H1 (cell line): Measurements from ENCODE around the gene VOPP1. TPM values are rescaled to one million over a fixed set of nuclear protein-coding genes. Genes with fewer than 3 reads are reported as not detected.
A peak's percentile ranks its signal among the peaks of the same experiment; 100 is the strongest.

ENCODE experiments used
- CTCF ChIA-PET: fragments of 300-600 bp; sonication (Branson Sonifier 250); formaldehyde crosslinking; loops from one replicate; lab custom pipeline; 2021; ENCODE audit not compliant: partially characterized antibody; lab: Charles Lee
- POLR2A ChIA-PET: fragments of 300-600 bp; sonication (Branson Sonifier 250); formaldehyde crosslinking; loops from one replicate; lab custom pipeline; 2021; ENCODE audit warnings: inconsistent platforms; ENCODE audit not compliant: partially characterized antibody; lab: Charles Lee
- DNase-seq, 2 experiments: peaks; one replicate each; pipeline versions ENCODE4 v3.0.0 to v3.0.0-alpha.2; 2010 to 2022; ENCODE audit warnings: low spot score in 2 of 2, low read depth in 1 of 2, mixed read lengths in 1 of 2
- FAIRE-seq: peaks from 2 replicates; lab custom pipeline; 2011; peaks lifted over from hg19 to GRCh38; lab: Jason Lieb, UNC
- H2AFZ ChIP-seq: 2 replicates; pipeline ENCODE4 v1.8.1; 2012; ENCODE audit warnings: low read length, inconsistent platforms
- H2AK5ac ChIP-seq: 2 replicates; pipeline ENCODE4 v1.6.1; 2013; ENCODE audit warnings: low read depth, low read length
- H2BK120ac ChIP-seq: replicated peaks from 2 replicates; pipeline ENCODE3; 2013; ENCODE audit warnings: low read depth, low read length, inconsistent platforms
- H2BK12ac ChIP-seq: 2 replicates; pipeline ENCODE4 v1.6.1; 2013; ENCODE audit warnings: low read depth, low read length
- H2BK15ac ChIP-seq: 2 replicates; pipeline ENCODE4 v1.6.1; 2013; ENCODE audit warnings: low read length
- H2BK20ac ChIP-seq: 2 replicates; pipeline ENCODE4 v1.6.1; 2013; ENCODE audit warnings: low read length
- H2BK5ac ChIP-seq: 2 replicates; pipeline ENCODE4 v1.6.1; 2013; ENCODE audit warnings: low read depth, low read length
- H3K14ac ChIP-seq: 2 replicates; pipeline ENCODE4 v1.6.1; 2013; ENCODE audit warnings: inconsistent platforms; ENCODE audit not compliant: insufficient read length
- H3K18ac ChIP-seq: 2 replicates; pipeline ENCODE4 v1.6.1; 2013; ENCODE audit warnings: low read length; ENCODE audit errors: extremely low read depth
- H3K23ac ChIP-seq: 2 replicates; pipeline ENCODE4 v1.6.1; 2013; ENCODE audit warnings: inconsistent platforms; ENCODE audit not compliant: insufficient read length
- H3K23me2 ChIP-seq: 2 replicates; pipeline ENCODE4 v1.6.1; 2013; ENCODE audit warnings: low read depth, low read length
- H3K27ac ChIP-seq: 2 replicates; pipeline ENCODE4 v1.6.1; 2011; ENCODE audit warnings: low read depth, low read length, inconsistent platforms
- H3K27me3 ChIP-seq, 4 experiments: replicated peaks in 1 of 4; 1 replicate in 1 of 4; 2 replicates in 3 of 4; pipeline versions ENCODE4 v1.6.1 to v1.8.1; 2011 to 2013; ENCODE audit warnings: low read length in 3 of 4, mild to moderate bottlenecking in 3 of 4, inconsistent platforms in 2 of 4, mixed read lengths in 2 of 4, moderate library complexity in 1 of 4; ENCODE audit not compliant: control insufficient read depth in 3 of 4, insufficient read depth in 3 of 4; ENCODE audit errors: extremely low read depth in 1 of 4
- H3K36me3 ChIP-seq, 4 experiments: 2 replicates each; pipeline versions ENCODE4 v1.6.1 to v1.8.1; 2011 to 2013; ENCODE audit warnings: mild to moderate bottlenecking in 4 of 4, low read length in 3 of 4, moderate library complexity in 2 of 4, control low read depth in 1 of 4, inconsistent platforms in 1 of 4; ENCODE audit not compliant: insufficient read depth in 4 of 4, control insufficient read depth in 2 of 4
- H3K4ac ChIP-seq: replicated peaks from 2 replicates; pipeline ENCODE3; 2013; ENCODE audit warnings: low read length, low read depth, mixed read lengths, inconsistent platforms; ENCODE audit not compliant: insufficient read length
- H3K4me1 ChIP-seq, 4 experiments: replicated peaks in 1 of 4; 1 replicate in 1 of 4; 2 replicates in 3 of 4; pipeline versions ENCODE4 v1.6.1 to v1.8.1; 2011 to 2013; ENCODE audit warnings: low read length in 3 of 4, inconsistent platforms in 2 of 4, mixed read lengths in 1 of 4; ENCODE audit not compliant: insufficient read depth in 4 of 4, control insufficient read depth in 3 of 4
- H3K4me2 ChIP-seq, 2 experiments: 2 replicates each; pipeline versions ENCODE4 v1.6.1 to v1.8.1; 2011 to 2013; ENCODE audit warnings: low read depth in 2 of 2, low read length in 2 of 2, control low read depth in 1 of 2, inconsistent platforms in 1 of 2, mild to moderate bottlenecking in 1 of 2; ENCODE audit not compliant: insufficient read depth in 1 of 2
- H3K4me3 ChIP-seq, 4 experiments: fragments of 200-600, 300-600 bp in 1 of 4; sonication (generic), shearing (Covaris generic), sonication (Bioruptor Twin) in 1 of 4; 2 replicates each; pipeline versions ENCODE4 v1.5.1 to v1.8.1; 2011 to 2016; ENCODE audit warnings: low read length in 4 of 4, low read depth in 3 of 4, control low read depth in 2 of 4, inconsistent platforms in 2 of 4, mild to moderate bottlenecking in 2 of 4, mixed read lengths in 1 of 4, moderate library complexity in 1 of 4; ENCODE audit not compliant: insufficient read depth in 2 of 4; ENCODE audit errors: extremely low read depth in 1 of 4
- H3K56ac ChIP-seq: replicated peaks from 2 replicates; pipeline ENCODE3; 2013; ENCODE audit warnings: low read depth, mild to moderate bottlenecking, mixed read lengths, low read length, inconsistent platforms; ENCODE audit not compliant: insufficient read length
- H3K79me1 ChIP-seq: 2 replicates; pipeline ENCODE4 v1.6.1; 2013; ENCODE audit warnings: low read depth, low read length, control low read depth
- H3K79me2 ChIP-seq, 2 experiments: 2 replicates each; pipeline versions ENCODE4 v1.6.1 to v1.8.1; 2012 to 2013; ENCODE audit warnings: low read length in 2 of 2, mild to moderate bottlenecking in 2 of 2, inconsistent platforms in 1 of 2; ENCODE audit not compliant: insufficient read depth in 2 of 2, control insufficient read depth in 1 of 2
- H3K9ac ChIP-seq, 4 experiments: replicated peaks in 1 of 4; 1 replicate in 1 of 4; 2 replicates in 3 of 4; pipeline versions ENCODE4 v1.6.1 to v1.8.1; 2011 to 2013; ENCODE audit warnings: low read depth in 3 of 4, low read length in 3 of 4, control low read depth in 2 of 4, mild to moderate bottlenecking in 2 of 4, moderate library complexity in 2 of 4, inconsistent platforms in 1 of 4; ENCODE audit errors: extremely low read depth in 1 of 4
- H3K9me3 ChIP-seq, 2 experiments: 2 replicates each; pipeline versions ENCODE4 v1.6.1 to v1.8.1; 2012 to 2013; ENCODE audit warnings: mild to moderate bottlenecking in 2 of 2, moderate library complexity in 2 of 2, control low read depth in 1 of 2, inconsistent platforms in 1 of 2, low read depth in 1 of 2, low read length in 1 of 2, mixed read lengths in 1 of 2; ENCODE audit not compliant: insufficient read depth in 2 of 2
- H4K20me1 ChIP-seq, 2 experiments: replicated peaks in 1 of 2; 2 replicates each; pipeline versions ENCODE3 to v1.8.1; 2011 to 2013; ENCODE audit warnings: inconsistent platforms in 2 of 2, low read length in 2 of 2, mild to moderate bottlenecking in 1 of 2; ENCODE audit not compliant: insufficient read depth in 2 of 2, control insufficient read depth in 1 of 2
- H4K5ac ChIP-seq: 2 replicates; pipeline ENCODE4 v1.6.1; 2013; ENCODE audit warnings: low read length, low read depth, mixed read lengths, inconsistent platforms; ENCODE audit not compliant: insufficient read length
- H4K8ac ChIP-seq: 2 replicates; pipeline ENCODE4 v1.8.0; 2013; ENCODE audit warnings: mild to moderate bottlenecking, moderate library complexity, low read length, inconsistent platforms; ENCODE audit not compliant: insufficient read depth; ENCODE audit errors: extremely low read depth
- H4K91ac ChIP-seq: replicated peaks from 2 replicates; pipeline ENCODE3; 2013; ENCODE audit warnings: low read length, mixed read lengths, inconsistent platforms; ENCODE audit not compliant: insufficient read length
- HDAC2 ChIP-seq, 2 experiments: fragments of 300-600 bp in 1 of 2; sonication (generic) in 1 of 2; IDR thresholded peaks; 2 replicates each; pipeline ENCODE4 v1.6.1; 2011 to 2012; ENCODE audit warnings: low read depth in 2 of 2, low read length in 2 of 2, mild to moderate bottlenecking in 2 of 2, moderate library complexity in 2 of 2, borderline replicate concordance in 1 of 2, inconsistent platforms in 1 of 2
- HDAC6 ChIP-seq: IDR thresholded peaks from one replicate; pipeline ENCODE4 v1.7.1; 2012; ENCODE audit warnings: low read depth, mild to moderate bottlenecking, inconsistent platforms, low read length, moderate library complexity
- NANOG ChIP-seq: IDR thresholded peaks from 2 replicates; pipeline ENCODE4 v1.6.1; 2011; ENCODE audit warnings: low read length, low read depth, mild to moderate bottlenecking, inconsistent platforms; ENCODE audit not compliant: insufficient read depth, poor library complexity, severe bottlenecking
- RXRA ChIP-seq: IDR thresholded peaks from 2 replicates; pipeline ENCODE4 v1.6.1; 2011; ENCODE audit warnings: low read depth, mild to moderate bottlenecking, low read length, moderate library complexity; ENCODE audit not compliant: insufficient read depth
- SIN3A ChIP-seq, 2 experiments: IDR thresholded peaks in 1 of 2; conservative IDR thresholded peaks in 1 of 2; 2 replicates each; pipeline ENCODE4 v1.6.1; 2011 to 2012; ENCODE audit warnings: low read length in 2 of 2, improper control_type of control experiment in 1 of 2, low read depth in 1 of 2, mild to moderate bottlenecking in 1 of 2
- WGBS, 2 experiments: shearing (Covaris generic) in 1 of 2; methylation state at CpG; one replicate each; pipeline versions ENCODE4 v1.1.6 to v1.1.7; 2013 to 2015; ENCODE audit warnings: low lambda C conversion rate in 2 of 2, mixed read lengths in 2 of 2, inconsistent platforms in 1 of 2, low coverage in 1 of 2, missing lambda C conversion rate in 1 of 2; ENCODE audit not compliant: insufficient replicate concordance in 2 of 2, insufficient coverage in 1 of 2, insufficient read length in 1 of 2; ENCODE audit errors: extremely low coverage in 1 of 2, missing lambda C conversion rate in 1 of 2; 5-methylcytosine and 5-hydroxymethylcytosine counted together
- polyA plus RNA-seq, 7 experiments: library from polyadenylated mRNA; depleted of rRNA in 3 of 7; stranded (reverse) in 5 of 7; unstranded in 2 of 7; fragments of >200 nt in 5 of 7; fragments of 200-250 nt in 2 of 7; gene quantifications; 1 replicate in 5 of 7; 2 replicates in 1 of 7; 4 replicates in 1 of 7; pipeline versions ENCODE4 v1.2.1 to v1.2.3, GENCODE V29; 2011 to 2013; ENCODE audit warnings: missing spikeins in 2 of 7, mixed read lengths in 2 of 7
- total RNA-seq: library from RNA; stranded (reverse); fragmentation: NEBNext Ultra II Directional; extraction: Animal tissue kit (Norgen Biotek cat#: 25700); gene quantifications from 2 replicates; pipeline ENCODE4 v1.2.1, GENCODE V29; 2021
- TF ChIP-seq, protein P1 (sequence below): IDR thresholded peaks from 2 replicates; pipeline ENCODE4 v1.6.1; 2012; ENCODE audit warnings: inconsistent platforms

VOPP1 gene
- total and polyA plus RNA-seq, 2 of the 8 experiments (the other 6 are each of a cell fraction or from before 2014, with no cell fraction given) = 44.7 to 83.0 TPM

DNA sequence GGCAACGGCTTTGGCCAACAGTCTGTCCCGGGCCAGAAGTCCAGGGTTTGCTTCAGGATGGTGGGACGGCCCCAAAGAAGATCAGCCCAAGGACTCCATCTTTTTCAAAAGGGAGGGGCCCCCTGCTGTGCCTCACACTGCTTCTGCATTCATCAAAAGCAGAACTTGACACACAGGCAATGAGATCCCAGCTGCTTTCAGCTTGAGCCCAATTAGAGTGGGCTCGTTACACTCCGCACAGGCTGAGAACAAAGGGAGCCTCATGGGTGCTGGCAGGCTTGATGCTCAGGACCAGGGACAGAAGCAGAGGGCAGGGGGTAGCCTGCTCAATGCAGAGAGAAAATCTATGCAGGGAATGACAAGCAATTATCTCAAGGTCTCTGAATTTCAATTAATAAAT is 45.5 kb downstream of the VOPP1 start:
- Histone ChIP-seq H2BK12ac (no peak overlapping the region), H2BK15ac (no peak overlapping the region), H3K9ac (no peak overlapping the region), H3K9me3 (no peaks in the 10 kb centered on the region), H3K23me2 (no peaks in the 10 kb centered on the region), H3K27me3 (no peaks in the 10 kb centered on the region), H4K5ac (no peak overlapping the region), H2BK20ac (no peak overlapping the region), H3K4me2 (no peak overlapping the region), H4K91ac (no peak overlapping the region), H3K14ac (no peak overlapping the region), H2AFZ (no peak overlapping the region), H4K20me1 (peaks cover 21 to 22% of the 10 kb centered on the region in 2 experiments), H2BK5ac (no peak overlapping the region), H3K4me1 (peaks cover 3 to 22% (median 11%) of the 10 kb centered on the region in 4 experiments), H3K4ac (no peak overlapping the region), H3K79me1 (peaks cover 9% of the 10 kb centered on the region), H3K56ac (no peak overlapping the region), H2AK5ac (no peak overlapping the region), H3K27ac (no peak overlapping the region), H4K8ac (no peak overlapping the region), H2BK120ac (no peak overlapping the region), H3K4me3 (no peak overlapping the region), H3K36me3 (no peaks in the 10 kb centered on the region), H3K79me2 (peaks cover 0 to 77% of the 10 kb centered on the region in 2 experiments; a peak in 2 of 4 replicates), H3K23ac (no peak overlapping the region), H3K18ac (no peak overlapping the region)
- WGBS, 2 experiments = 84% methylated on average over 5 of the region's 5 CpGs; no CpG with 5 or more reads in 1 of the 2 experiments
- FAIRE-seq (peak; percentile 42), DNase-seq (no peak)
- ChIA-PET POLR2A (no interaction called here), CTCF (no interaction called here)
- TF ChIP-seq RXRA (no peak), NANOG (peak; percentile 7), HDAC2 (IDR thresholded peaks at IDR 0.05; ENCODE audit: borderline replicate concordance in 1 of 2, low read depth in 2 of 2, low read length in 2 of 2) (0 out of 4 replicates have a peak, but pooled peaks of 1 of the 2 experiments have one; percentile 26), HDAC6 (no peak), SIN3A (conservative IDR thresholded peaks at IDR 0.05 in 1 of 2, IDR thresholded peaks at IDR 0.05 in 1 of 2; ENCODE audit: low read depth in 1 of 2, low read length in 2 of 2) (peak; percentile 70 to 73; a peak in 2 of 4 replicates)
- TF ChIP-seq, protein P1, sequence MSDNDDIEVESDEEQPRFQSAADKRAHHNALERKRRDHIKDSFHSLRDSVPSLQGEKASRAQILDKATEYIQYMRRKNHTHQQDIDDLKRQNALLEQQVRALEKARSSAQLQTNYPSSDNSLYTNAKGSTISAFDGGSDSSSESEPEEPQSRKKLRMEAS = peak; percentile 58; the same call in 1 of the 2 replicates
